ENCODE measurements around the gene PTPRD.

PTPRD gene

GRCh38 chr9:9538766-9539165 lies 1074.0 kb downstream of the PTPRD start:
- DNase-seq (ENCODE audit: low read depth), result no peak
- no peak for TF ChIP-seq CTCF (conservative IDR thresholded peaks at IDR 0.05; ENCODE audit: low read depth, low read length)
- no peak overlapping the region for H3K4me3 ChIP-seq (ENCODE audit: low read depth, low read length)

- no peak overlapping the region for H3K4me3 ChIP-seq (ENCODE audit: low read depth, low read length)
- TF ChIP-seq CTCF (conservative IDR thresholded peaks at IDR 0.05; ENCODE audit: low read depth, low read length), result no peak
- DNase-seq (ENCODE audit: low read depth), result no peak
Observed at GRCh38 chr9:9538356-9538755, 1074.4 kb downstream of the PTPRD start.

GRCh38 chr9:9536523-9536922 lies 1076.3 kb downstream of the PTPRD start:
- DNase-seq (ENCODE audit: low read depth), result no peak
- no peak for TF ChIP-seq CTCF (conservative IDR thresholded peaks at IDR 0.05; ENCODE audit: low read depth, low read length)
- H3K4me3 ChIP-seq (ENCODE audit: low read depth, low read length), result no peak overlapping the region

- TF ChIP-seq CTCF (conservative IDR thresholded peaks at IDR 0.05; ENCODE audit: low read depth, low read length), result no peak
- H3K4me3 ChIP-seq (ENCODE audit: low read depth, low read length), result no peak overlapping the region
- no peak for DNase-seq (ENCODE audit: low read depth)
Observed at GRCh38 chr9:9523476-9524139, 1089.2 kb downstream of the PTPRD start.

- TF ChIP-seq CTCF (conservative IDR thresholded peaks at IDR 0.05; ENCODE audit: low read depth, low read length), result no peak
- DNase-seq (ENCODE audit: low read depth), result no peak
- no peak overlapping the region for H3K4me3 ChIP-seq (ENCODE audit: low read depth, low read length)
Observed at GRCh38 chr9:9522406-9522805, 1090.4 kb downstream of the PTPRD start.

- no peak overlapping the region for H3K4me3 ChIP-seq (ENCODE audit: low read depth, low read length)
- no peak for TF ChIP-seq CTCF (conservative IDR thresholded peaks at IDR 0.05; ENCODE audit: low read depth, low read length)
- DNase-seq (ENCODE audit: low read depth), result no peak
Observed at GRCh38 chr9:9521033-9521779, 1091.6 kb downstream of the PTPRD start.

- no peak for TF ChIP-seq CTCF (conservative IDR thresholded peaks at IDR 0.05; ENCODE audit: low read depth, low read length)
- no peak for DNase-seq (ENCODE audit: low read depth)
- H3K4me3 ChIP-seq (ENCODE audit: low read depth, low read length), result no peak overlapping the region
Observed at GRCh38 chr9:9504869-9505268, 1107.9 kb downstream of the PTPRD start.

All from choroid plexus epithelial cell (primary cell).